ENCODE measurements around the gene THAP10. TPM values are rescaled to one million over a fixed set of nuclear protein-coding genes. Genes with fewer than 3 reads are reported as not detected.

The THAP10 gene
- total and polyA plus RNA-seq, 9 of the 15 experiments (the other 6 are each of a cell fraction or from before 2014, with no cell fraction given) = 0.04 to 0.28 (median 0.09) TPM; not detected in 3

GRCh38 chr15:70936326-70936725 is 44.1 kb upstream of the THAP10 start (continued):
- TF ChIP-seq CREB3L1 (IDR thresholded peaks at IDR 0.05; ENCODE audit: borderline replicate concordance, low read depth) = no peak
- no peak for TF ChIP-seq FOXP4 (CRISPR knock-in tag; IDR thresholded peaks at IDR 0.05; ENCODE audit: borderline replicate concordance)

DNA sequence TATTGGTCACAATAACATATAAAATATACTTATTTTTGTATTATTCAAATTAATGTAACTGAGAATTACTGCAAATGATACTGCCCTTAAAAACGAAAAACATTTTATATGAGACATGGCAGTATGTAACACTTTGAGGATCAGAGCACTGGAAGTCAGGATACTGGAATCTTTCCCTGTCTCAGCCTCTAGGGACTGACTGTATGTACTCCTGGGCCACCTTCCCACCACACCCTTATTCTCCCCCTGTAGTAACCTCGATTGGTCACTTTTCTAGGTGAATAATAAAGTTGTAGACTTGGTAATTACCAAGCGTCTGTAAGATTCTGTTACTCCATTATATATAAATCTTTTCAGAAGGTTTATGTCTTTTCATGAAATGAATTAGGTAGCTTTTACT is 43.4 kb upstream of the THAP10 start:
- 0% methylated on average over 3 of the region's 3 CpGs for WGBS (ENCODE audit: insufficient coverage, low coverage, missing lambda C conversion rate)
- in situ Hi-C loops (cut with MboI) = no loop called here
- no peak for TF ChIP-seq COPS2 (conservative IDR thresholded peaks at IDR 0.05)
- no peak for TF ChIP-seq CHCHD3 (CRISPR knock-in tag; IDR thresholded peaks at IDR 0.05)
- no peak for TF ChIP-seq E2F4 (CRISPR knock-in tag; IDR thresholded peaks at IDR 0.05; ENCODE audit: low read depth)
- no peak for TF ChIP-seq SP1 (CRISPR knock-in tag; IDR thresholded peaks at IDR 0.05)
- TF ChIP-seq SNAPC5 (CRISPR knock-in tag; IDR thresholded peaks at IDR 0.05) = no peak
- no peak for TF ChIP-seq BRCA1 (IDR thresholded peaks at IDR 0.05)
- TF ChIP-seq BRCA1 (CRISPR knock-in tag; IDR thresholded peaks at IDR 0.05) = no peak
- no peak for TF ChIP-seq ZKSCAN8 (CRISPR knock-in tag; IDR thresholded peaks at IDR 0.05)
- no peak for TF ChIP-seq ADNP (tag; IDR thresholded peaks at IDR 0.05)
- TF ChIP-seq PCBP2 (IDR thresholded peaks at IDR 0.05; ENCODE audit: low read depth, low read length, poor library complexity, severe bottlenecking) = no peak
- no peak for TF ChIP-seq CSDE1 (IDR thresholded peaks at IDR 0.05)
- TF ChIP-seq FOXM1 (IDR thresholded peaks at IDR 0.05; ENCODE audit: low read depth) = no peak
- TF ChIP-seq FOXM1 (CRISPR knock-in tag; IDR thresholded peaks at IDR 0.05; ENCODE audit: low read depth) = no peak
- no peak for TF ChIP-seq ETV1 (tag; conservative IDR thresholded peaks at IDR 0.05; ENCODE audit: low read depth)
- no peak for TF ChIP-seq TRIM28 (IDR thresholded peaks at IDR 0.05)
- TF ChIP-seq STAG1 (CRISPR knock-in tag; IDR thresholded peaks at IDR 0.05; ENCODE audit: borderline replicate concordance) = no peak
- TF ChIP-seq ZNF324 (CRISPR knock-in tag; IDR thresholded peaks at IDR 0.05) = no peak
- no peak for TF ChIP-seq ZNF586 (CRISPR knock-in tag; conservative IDR thresholded peaks at IDR 0.05)

More for the DNA sequence above, 43.4 kb upstream of the THAP10 start:
- BruUV-seq (replicated peaks) = no TSS peak
- no peaks in the 10 kb centered on the region for H4K20me1 ChIP-seq (replicated peaks; ENCODE audit: control insufficient read depth, insufficient read depth, low read length)
- CTCF ChIA-PET (ENCODE audit: low intra/inter-chr PET ratio) = no interaction called here
- no peaks in the 10 kb centered on the region for H3K9me1 ChIP-seq (ENCODE audit: control insufficient read depth, insufficient read depth, low read length)
- intact Hi-C loops (cut with micrococcal nuclease) = no loop called here
- H3K4me2 ChIP-seq (ENCODE audit: insufficient read depth, low read length) = no peak overlapping the region
- H3K9me3 ChIP-seq (replicated peaks; ENCODE audit: control insufficient read depth, insufficient read depth, low read depth, low read length) = no peaks in the 10 kb centered on the region
- no peak overlapping the region for H3K27ac ChIP-seq (ENCODE audit: extremely low read depth, low read depth, low read length)
- peak in 1 of 4 experiments; percentile 5 for DNase-seq (ENCODE audit: extremely low read depth in 1 of 4, low spot score in 3 of 4)
- POLR2A ChIA-PET = interaction anchor here (0.7 kb wide), 1 partner anchor 318 kb away, joined by 3 read pairs; no protein-coding TSS in a partner anchor
- H2AFZ ChIP-seq (ENCODE audit: low read depth, low read length) = no peak overlapping the region
- H3K4me1 ChIP-seq (replicated peaks in 1 of 2; ENCODE audit: control insufficient read depth in 2 of 2, insufficient read depth in 2 of 2, low read length in 2 of 2) = no peaks in the 10 kb centered on the region
- no peak overlapping the region for H3K9ac ChIP-seq (ENCODE audit: insufficient read depth in 1 of 2, low read depth in 2 of 2, low read length in 2 of 2)
- H3K4me3 ChIP-seq = no peak overlapping the region
- H3K36me3 ChIP-seq (ENCODE audit: control insufficient read depth, insufficient read depth, low read length) = no peaks in the 10 kb centered on the region
- no peaks in the 10 kb centered on the region for H3K79me2 ChIP-seq (ENCODE audit: control insufficient read depth, insufficient read depth, low read length)
- FAIRE-seq = no peak
- no peak for ATAC-seq
- no peaks in the 10 kb centered on the region for H3K27me3 ChIP-seq (ENCODE audit: control insufficient read depth in 2 of 2, insufficient read depth in 2 of 2, low read length in 2 of 2)

Data from K562 (cell line).